Keratinocyte (primary cell): ENCODE measurements around the gene CTNNA3. TPM values are rescaled to one million over a fixed set of nuclear protein-coding genes. Genes with fewer than 3 reads are reported as not detected.

Experiments
- DNase-seq: peaks from one replicate; pipeline ENCODE4 v3.0.0-alpha.2; 2011; ENCODE audit warnings: low read depth, missing footprints, low spot score
- FAIRE-seq: peaks from 2 replicates; lab custom pipeline; 2011; peaks lifted over from hg19 to GRCh38; lab: Jason Lieb, UNC
- H2AFZ ChIP-seq: 2 replicates; pipeline ENCODE4 v1.6.0; 2012; ENCODE audit warnings: low read length, control low read depth, inconsistent platforms; ENCODE audit not compliant: control insufficient read depth
- H3K27ac ChIP-seq: 2 replicates; pipeline ENCODE4 v1.5.1; 2011; ENCODE audit warnings: low read length; ENCODE audit not compliant: control insufficient read depth, insufficient read depth
- H3K27me3 ChIP-seq: 3 replicates; pipeline ENCODE4 v1.6.0; 2011; ENCODE audit warnings: low read length; ENCODE audit not compliant: control insufficient read depth, insufficient read depth; ENCODE audit errors: extremely low read depth
- H3K36me3 ChIP-seq, 2 experiments: 2 replicates in 1 of 2; 3 replicates in 1 of 2; pipeline ENCODE4 v1.5.1; 2011; ENCODE audit warnings: low read length in 2 of 2, mild to moderate bottlenecking in 1 of 2; ENCODE audit not compliant: control insufficient read depth in 2 of 2, insufficient read depth in 2 of 2; ENCODE audit errors: extremely low read depth in 1 of 2
- H3K4me1 ChIP-seq: 3 replicates; pipeline ENCODE4 v1.5.1; 2011; ENCODE audit warnings: low read length; ENCODE audit not compliant: control insufficient read depth, insufficient read depth; ENCODE audit errors: extremely low read depth
- H3K4me2 ChIP-seq: 3 replicates; pipeline ENCODE4 v1.6.0; 2011; ENCODE audit warnings: low read depth, low read length; ENCODE audit not compliant: control insufficient read depth, insufficient read depth; ENCODE audit errors: extremely low read depth
- H3K4me3 ChIP-seq, 3 experiments: fragments of 200-600 bp in 1 of 3; sonication (generic) in 1 of 3; 2 replicates in 2 of 3; 3 replicates in 1 of 3; pipeline ENCODE4 v1.5.1; 2011 to 2016; ENCODE audit warnings: low read length in 3 of 3, mild to moderate bottlenecking in 3 of 3, control low read depth in 2 of 3, inconsistent platforms in 1 of 3, low read depth in 1 of 3, mixed read lengths in 1 of 3, mixed run types in 1 of 3, moderate library complexity in 1 of 3; ENCODE audit not compliant: control insufficient read depth in 2 of 3, insufficient read depth in 2 of 3; ENCODE audit errors: extremely low read depth in 1 of 3
- H3K79me2 ChIP-seq: 2 replicates; pipeline ENCODE4 v1.6.0; 2012; ENCODE audit warnings: low read length; ENCODE audit not compliant: control insufficient read depth, insufficient read depth
- H3K9ac ChIP-seq: 3 replicates; pipeline ENCODE4 v1.6.0; 2011; ENCODE audit warnings: low read length; ENCODE audit not compliant: control insufficient read depth, insufficient read depth; ENCODE audit errors: extremely low read depth
- H3K9me1 ChIP-seq: 3 replicates; pipeline ENCODE4 v1.6.0; 2011; ENCODE audit warnings: low read length; ENCODE audit not compliant: control insufficient read depth, insufficient read depth; ENCODE audit errors: extremely low read depth
- H3K9me3 ChIP-seq: 2 replicates; pipeline ENCODE4 v1.5.1; 2012; ENCODE audit warnings: low read depth, low read length; ENCODE audit not compliant: control insufficient read depth
- H4K20me1 ChIP-seq: 3 replicates; pipeline ENCODE4 v1.6.0; 2011; ENCODE audit warnings: low read length; ENCODE audit not compliant: control insufficient read depth, insufficient read depth; ENCODE audit errors: extremely low read depth
- CTCF ChIP-seq, 3 experiments: IDR thresholded peaks in 1 of 3; conservative IDR thresholded peaks in 1 of 3; optimal IDR thresholded peaks in 1 of 3; 2 replicates in 2 of 3; 3 replicates in 1 of 3; pipeline versions ENCODE3 to v1.5.1; 2011; ENCODE audit warnings: low read length in 3 of 3, mild to moderate bottlenecking in 3 of 3, moderate library complexity in 2 of 3, control low read depth in 1 of 3, inconsistent platforms in 1 of 3; ENCODE audit not compliant: insufficient read depth in 2 of 3; ENCODE audit errors: extremely low read depth in 1 of 3
- EZH2 ChIP-seq: IDR thresholded peaks from one replicate; pipeline ENCODE4 v1.6.1; 2012; ENCODE audit warnings: inconsistent platforms, mild to moderate bottlenecking, low read length, moderate library complexity
- dilution Hi-C: fragments of 300-500 bp; cut with MboI; formaldehyde crosslinking; loops from one replicate; pipeline ENCODE4 v1.7.0; 2020; ENCODE audit warnings: low sequenced_read_pairs; ENCODE audit not compliant: extremely low pct_ligation_motif_present
- polyA minus RNA-seq, 3 experiments: library from RNA; depleted of rRNA, polyadenylated mRNA; stranded (reverse); fragments of >200 nt; gene quantifications; 1 replicate in 1 of 3; 2 replicates in 1 of 3; 3 replicates in 1 of 3; pipeline ENCODE4 v1.2.3, GENCODE V29; 2011
- polyA plus RNA-seq, 5 experiments: library from polyadenylated mRNA; depleted of rRNA in 3 of 5; stranded (reverse) in 3 of 5; stranded (forward) in 1 of 5; unstranded in 1 of 5; fragments of >200 nt; gene quantifications; 1 replicate in 1 of 5; 2 replicates in 3 of 5; 3 replicates in 1 of 5; pipeline versions ENCODE4 v1.2.1 to v1.2.3, GENCODE V29; 2011 to 2012; ENCODE audit warnings: missing spikeins in 2 of 5, low read depth in 1 of 5, low replicate concordance in 1 of 5

The CTNNA3 gene
- 0.01 to 0.09 TPM in 2 of 3 replicates, not detected in the other for polyA plus RNA-seq
- polyA plus RNA-seq (2011; ENCODE audit: low read depth) = not detected
- polyA plus RNA-seq (2011; cell fraction: cytosol; rRNA removed) = 0.06 TPM in 1 of 2 replicates, not detected in the other
- not detected in 2 replicates for polyA plus RNA-seq (2011; cell fraction: nucleus; rRNA removed)
- polyA plus RNA-seq (2012; ENCODE audit: low replicate concordance) = not detected in 2 replicates
- polyA minus RNA-seq = under 0.01 to 0.26 TPM in 2 of 3 replicates, not detected in the other
- not detected for polyA minus RNA-seq (2011; cell fraction: cytosol; rRNA and poly(A)+ RNA removed)
- polyA minus RNA-seq (2011; cell fraction: nucleus; rRNA and poly(A)+ RNA removed) = under 0.01 TPM in 1 of 2 replicates, not detected in the other

- TF ChIP-seq EZH2 = no peak
- TF ChIP-seq CTCF (optimal IDR thresholded peaks at IDR 0.05 in 1 of 3, IDR thresholded peaks at IDR 0.05 in 1 of 3, conservative IDR thresholded peaks at IDR 0.05 in 1 of 3; ENCODE audit: extremely low read depth in 1 of 3, insufficient read depth in 2 of 3, low read length in 3 of 3) = no peak
- H3K4me3 ChIP-seq = no peak within 1 kb of the TSS
- no peaks in the 10 kb centered on the region for H4K20me1 ChIP-seq
- H3K9me3 ChIP-seq = no peaks in the 10 kb centered on the region
- H3K4me2 ChIP-seq = no peak within 1 kb of the TSS
- no peaks in the 10 kb centered on the region for H3K36me3 ChIP-seq
- H3K9me1 ChIP-seq = no peaks in the 10 kb centered on the region
- H3K9ac ChIP-seq = no peak within 1 kb of the TSS
- peaks cover 3% of the 10 kb centered on the region for H3K27me3 ChIP-seq
- FAIRE-seq (no peak), DNase-seq (no peak)
- H3K4me1 ChIP-seq = no peaks in the 10 kb centered on the region
- H3K79me2 ChIP-seq = no peaks in the 10 kb centered on the region
- H2AFZ ChIP-seq = no peak within 1 kb of the TSS
- no peak within 1 kb of the TSS for H3K27ac ChIP-seq
- dilution Hi-C loops = no loop called here
Measured at GRCh38 chr10:67696029-67696428, at the start of gene CTNNA3. Gene CTNNA3, minus strand, starts transcription at chr10:67696195.

GRCh38 chr10:67735430-67735829 lies 39.4 kb upstream of the CTNNA3 start:
- dilution Hi-C loops = no loop called here
- Histone ChIP-seq H3K4me2 (no peak overlapping the region), H3K9ac (no peak overlapping the region), H3K79me2 (no peaks in the 10 kb centered on the region), H3K9me1 (no peaks in the 10 kb centered on the region), H3K27ac (no peak overlapping the region), H3K27me3 (no peaks in the 10 kb centered on the region), H2AFZ (no peak overlapping the region), H3K4me1 (no peaks in the 10 kb centered on the region), H3K9me3 (no peaks in the 10 kb centered on the region), H4K20me1 (no peaks in the 10 kb centered on the region), H3K4me3 (no peak overlapping the region), H3K36me3 (no peaks in the 10 kb centered on the region)
- TF ChIP-seq CTCF (optimal IDR thresholded peaks at IDR 0.05 in 1 of 3, IDR thresholded peaks at IDR 0.05 in 1 of 3, conservative IDR thresholded peaks at IDR 0.05 in 1 of 3; ENCODE audit: extremely low read depth in 1 of 3, insufficient read depth in 2 of 3, low read length in 3 of 3) (no peak), EZH2 (no peak)
- no peak for DNase-seq
- FAIRE-seq = no peak
